ENCODE measurements around the gene THAP12.

DNA sequence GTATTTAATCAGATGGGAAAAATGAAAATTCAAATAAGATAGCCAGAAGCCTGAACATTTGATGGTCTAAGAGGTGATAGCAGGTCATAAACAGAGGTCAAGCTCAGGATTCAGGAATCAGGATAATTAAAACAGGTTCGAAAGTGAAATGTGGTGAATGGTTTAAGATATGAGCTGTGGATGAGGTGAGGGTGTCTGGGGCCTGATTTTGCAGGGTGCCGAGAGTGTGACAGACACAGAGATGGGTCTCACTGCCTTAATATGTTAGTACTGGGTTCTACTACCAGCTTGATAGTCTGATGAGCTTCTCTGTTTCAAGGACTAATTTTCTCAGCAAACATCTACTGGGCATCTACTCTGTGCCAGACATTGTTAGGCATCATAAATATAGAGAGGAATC lies 44.0 kb upstream of the THAP12 start:
- TF ChIP-seq, protein P1, sequence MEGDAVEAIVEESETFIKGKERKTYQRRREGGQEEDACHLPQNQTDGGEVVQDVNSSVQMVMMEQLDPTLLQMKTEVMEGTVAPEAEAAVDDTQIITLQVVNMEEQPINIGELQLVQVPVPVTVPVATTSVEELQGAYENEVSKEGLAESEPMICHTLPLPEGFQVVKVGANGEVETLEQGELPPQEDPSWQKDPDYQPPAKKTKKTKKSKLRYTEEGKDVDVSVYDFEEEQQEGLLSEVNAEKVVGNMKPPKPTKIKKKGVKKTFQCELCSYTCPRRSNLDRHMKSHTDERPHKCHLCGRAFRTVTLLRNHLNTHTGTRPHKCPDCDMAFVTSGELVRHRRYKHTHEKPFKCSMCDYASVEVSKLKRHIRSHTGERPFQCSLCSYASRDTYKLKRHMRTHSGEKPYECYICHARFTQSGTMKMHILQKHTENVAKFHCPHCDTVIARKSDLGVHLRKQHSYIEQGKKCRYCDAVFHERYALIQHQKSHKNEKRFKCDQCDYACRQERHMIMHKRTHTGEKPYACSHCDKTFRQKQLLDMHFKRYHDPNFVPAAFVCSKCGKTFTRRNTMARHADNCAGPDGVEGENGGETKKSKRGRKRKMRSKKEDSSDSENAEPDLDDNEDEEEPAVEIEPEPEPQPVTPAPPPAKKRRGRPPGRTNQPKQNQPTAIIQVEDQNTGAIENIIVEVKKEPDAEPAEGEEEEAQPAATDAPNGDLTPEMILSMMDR (IDR thresholded peaks at IDR 0.05): no peak
- TF ChIP-seq POLR2A (IDR thresholded peaks at IDR 0.05): no peak
